DOHH2 (cell line): ENCODE results near the gene RGS9BP.

Experiments used
- H3F3A ChIP-seq: fragments of 200-600 bp; sonication (generic), shearing (Covaris generic); 2 replicates; pipeline ENCODE4 v1.6.0; 2016; ENCODE audit warnings: antibody characterized with exemption, mild to moderate bottlenecking; ENCODE audit not compliant: control insufficient read depth, insufficient read depth
- H3K27ac ChIP-seq: fragments of 200-600 bp; sonication (generic); 2 replicates; pipeline ENCODE4 v1.5.1; 2014; ENCODE audit warnings: low read depth, mild to moderate bottlenecking, low read length, moderate library complexity
- H3K27me3 ChIP-seq: fragments of 200-600 bp; sonication (generic); 2 replicates; pipeline ENCODE4 v1.6.1; 2014; ENCODE audit warnings: mild to moderate bottlenecking, low read length, mixed read lengths; ENCODE audit not compliant: control insufficient read depth
- H3K36me3 ChIP-seq: fragments of 200-600 bp; sonication (generic); 2 replicates; pipeline ENCODE4 v1.6.1; 2014; ENCODE audit warnings: mild to moderate bottlenecking, low read length, moderate library complexity, mixed read lengths; ENCODE audit not compliant: control insufficient read depth
- H3K4me1 ChIP-seq: fragments of 200-600 bp; sonication (generic); 2 replicates; pipeline ENCODE4 v1.6.1; 2014; ENCODE audit warnings: mild to moderate bottlenecking, low read length, mixed read lengths; ENCODE audit not compliant: control insufficient read depth
- H3K4me2 ChIP-seq: fragments of 200-600 bp; sonication (generic); 2 replicates; pipeline ENCODE4 v1.6.0; 2014; ENCODE audit warnings: mild to moderate bottlenecking, low read length, moderate library complexity
- H3K4me3 ChIP-seq: fragments of 200-600 bp; sonication (generic); 2 replicates; pipeline ENCODE4 v1.5.1; 2014; ENCODE audit warnings: mild to moderate bottlenecking, low read length, mixed read lengths
- H3K79me2 ChIP-seq: fragments of 200-600 bp; sonication (generic); 2 replicates; pipeline ENCODE4 v1.6.1; 2014; ENCODE audit warnings: mild to moderate bottlenecking, low read length, mixed read lengths; ENCODE audit not compliant: control insufficient read depth
- H3K9me2 ChIP-seq: fragments of 200-600 bp; sonication (generic); replicated peaks from 2 replicates; pipeline ENCODE4 v1.6.1; 2014; ENCODE audit warnings: mild to moderate bottlenecking, low read length, mixed read lengths; ENCODE audit not compliant: control insufficient read depth
- H3K9me3 ChIP-seq: fragments of 200-600 bp; sonication (generic); 2 replicates; pipeline ENCODE4 v1.6.1; 2014; ENCODE audit warnings: antibody characterized with exemption, low read length, mixed read lengths; ENCODE audit not compliant: control insufficient read depth, insufficient read depth
- H4K20me1 ChIP-seq: fragments of 200-600 bp; sonication (generic); 2 replicates; pipeline ENCODE4 v1.6.0; 2014; ENCODE audit warnings: low read depth, mild to moderate bottlenecking, antibody characterized with exemption, low read length, moderate library complexity; ENCODE audit not compliant: control insufficient read depth, insufficient read depth
- EZH2phosphoT487 ChIP-seq: fragments of 200-600 bp; sonication (generic); IDR thresholded peaks from 2 replicates; pipeline ENCODE4 v1.6.1; 2017; ENCODE audit warnings: borderline replicate concordance, mild to moderate bottlenecking, antibody characterized with exemption, low read length, moderate library complexity, mixed read lengths
- TF ChIP-seq, protein P1 (sequence below): fragments of 200-600 bp; sonication (generic); IDR thresholded peaks from one replicate; pipeline ENCODE4 v1.5.1; 2014; ENCODE audit warnings: antibody characterized with exemption, mild to moderate bottlenecking, low read depth, low read length; ENCODE audit not compliant: poor library complexity, severe bottlenecking

The RGS9BP gene

DNA sequence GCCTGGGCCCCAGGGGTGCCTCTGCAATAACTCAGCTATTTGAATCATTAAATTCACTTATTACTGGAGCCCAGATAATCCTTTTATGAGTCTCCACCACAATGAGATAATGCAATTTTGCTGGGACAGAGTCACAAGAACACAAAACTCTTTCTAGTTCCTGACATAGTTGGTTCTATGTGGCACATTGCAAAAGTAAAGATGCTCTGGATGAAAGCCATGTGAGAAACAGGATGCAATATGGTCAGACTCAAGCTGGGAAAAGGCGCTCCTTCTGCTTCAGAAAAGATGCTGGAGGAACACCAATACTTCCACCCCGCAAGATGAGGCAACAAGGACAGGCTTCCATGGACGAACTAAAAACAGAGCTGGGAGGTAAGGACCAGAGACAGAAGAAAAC lies 6.3 kb upstream of the RGS9BP start:
- Histone ChIP-seq H3K27ac (no peak overlapping the region), H3F3A (no peaks in the 10 kb centered on the region), H3K9me3 (no peaks in the 10 kb centered on the region), H3K4me2 (no peak overlapping the region), H4K20me1 (peaks cover 22% of the 10 kb centered on the region), H3K9me2 (no peaks in the 10 kb centered on the region), H3K27me3 (no peaks in the 10 kb centered on the region), H3K79me2 (peaks cover 88% of the 10 kb centered on the region), H3K4me3 (no peak overlapping the region), H3K36me3 (peaks cover 19% of the 10 kb centered on the region), H3K4me1 (peaks cover 17% of the 10 kb centered on the region)
- TF ChIP-seq EZH2phosphoT487: no peak
- TF ChIP-seq, protein P1, sequence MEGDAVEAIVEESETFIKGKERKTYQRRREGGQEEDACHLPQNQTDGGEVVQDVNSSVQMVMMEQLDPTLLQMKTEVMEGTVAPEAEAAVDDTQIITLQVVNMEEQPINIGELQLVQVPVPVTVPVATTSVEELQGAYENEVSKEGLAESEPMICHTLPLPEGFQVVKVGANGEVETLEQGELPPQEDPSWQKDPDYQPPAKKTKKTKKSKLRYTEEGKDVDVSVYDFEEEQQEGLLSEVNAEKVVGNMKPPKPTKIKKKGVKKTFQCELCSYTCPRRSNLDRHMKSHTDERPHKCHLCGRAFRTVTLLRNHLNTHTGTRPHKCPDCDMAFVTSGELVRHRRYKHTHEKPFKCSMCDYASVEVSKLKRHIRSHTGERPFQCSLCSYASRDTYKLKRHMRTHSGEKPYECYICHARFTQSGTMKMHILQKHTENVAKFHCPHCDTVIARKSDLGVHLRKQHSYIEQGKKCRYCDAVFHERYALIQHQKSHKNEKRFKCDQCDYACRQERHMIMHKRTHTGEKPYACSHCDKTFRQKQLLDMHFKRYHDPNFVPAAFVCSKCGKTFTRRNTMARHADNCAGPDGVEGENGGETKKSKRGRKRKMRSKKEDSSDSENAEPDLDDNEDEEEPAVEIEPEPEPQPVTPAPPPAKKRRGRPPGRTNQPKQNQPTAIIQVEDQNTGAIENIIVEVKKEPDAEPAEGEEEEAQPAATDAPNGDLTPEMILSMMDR: no peak

DNA sequence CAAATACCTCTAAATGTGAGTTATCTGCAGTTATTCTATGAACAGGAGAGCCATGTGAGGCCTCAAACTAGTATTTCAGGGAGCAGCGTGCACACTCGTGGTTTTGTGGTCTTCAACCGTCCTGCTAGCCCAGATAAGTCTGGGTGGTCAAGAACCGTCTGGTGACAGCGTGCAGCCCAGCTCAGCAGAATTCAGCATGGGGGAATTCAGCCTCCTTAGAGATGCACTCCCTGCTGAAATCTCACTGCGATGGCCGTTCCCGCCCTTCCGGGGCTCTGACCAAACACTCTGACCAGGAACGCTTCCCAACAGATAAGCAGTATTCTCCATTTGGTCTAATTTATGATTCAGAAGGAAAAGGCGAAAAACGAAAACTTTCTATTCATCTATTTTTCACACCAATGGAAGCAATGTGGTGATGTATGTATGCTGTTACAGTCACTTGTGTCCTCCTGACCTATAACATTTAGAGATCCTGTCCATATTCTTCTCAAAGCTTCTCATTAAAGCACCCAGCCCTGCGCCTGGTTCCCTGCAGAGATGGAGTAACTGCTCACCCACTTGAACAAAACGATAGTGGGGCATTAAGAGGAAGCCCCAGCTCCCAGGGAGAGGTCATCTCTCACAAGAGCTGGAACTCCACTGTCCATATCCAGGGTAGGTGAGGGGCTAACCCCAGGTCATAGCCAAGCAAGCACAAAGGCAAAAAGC lies 3.6 kb upstream of the RGS9BP start:
- peaks cover 16% of the 10 kb centered on the region; the same call in 1 of the 2 replicates for H3K36me3 ChIP-seq
- no peak overlapping the region for H3K27ac ChIP-seq
- H3K9me3 ChIP-seq: no peaks in the 10 kb centered on the region
- H3K4me1 ChIP-seq: peaks cover 23% of the 10 kb centered on the region
- H3K9me2 ChIP-seq: no peaks in the 10 kb centered on the region
- no peaks in the 10 kb centered on the region for H3F3A ChIP-seq
- no peaks in the 10 kb centered on the region for H3K27me3 ChIP-seq
- H3K79me2 ChIP-seq: peaks cover 76% of the 10 kb centered on the region
- H3K4me3 ChIP-seq: no peak overlapping the region
- peaks cover 22% of the 10 kb centered on the region for H4K20me1 ChIP-seq
- no peak overlapping the region for H3K4me2 ChIP-seq
- TF ChIP-seq, protein P1: no peak
- no peak for TF ChIP-seq EZH2phosphoT487

DNA sequence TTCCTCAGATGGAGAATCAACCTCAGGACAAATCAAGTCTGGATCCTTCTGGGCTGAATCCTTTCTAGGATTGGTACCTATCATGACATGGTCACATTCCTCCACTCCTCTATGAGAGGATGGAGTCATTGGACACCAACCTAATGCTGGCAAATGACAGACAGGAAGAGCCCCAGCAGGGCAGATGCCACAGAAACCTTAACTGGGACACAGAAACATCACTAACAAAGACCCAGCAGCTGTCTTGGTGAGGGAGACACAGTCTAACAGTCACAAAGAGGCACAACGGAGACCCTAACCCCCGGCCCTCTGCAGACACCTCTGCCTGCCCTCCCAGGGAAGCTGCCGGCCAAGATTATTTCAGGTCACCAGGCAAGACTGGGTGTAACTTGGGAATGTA lies 2.8 kb upstream of the RGS9BP start:
- H3K36me3 ChIP-seq: peaks cover 16% of the 10 kb centered on the region; the same call in 1 of the 2 replicates
- no peaks in the 10 kb centered on the region for H3K9me2 ChIP-seq
- H3K4me3 ChIP-seq: no peak overlapping the region
- H3K9me3 ChIP-seq: no peaks in the 10 kb centered on the region
- H3K79me2 ChIP-seq: peaks cover 69% of the 10 kb centered on the region
- no peaks in the 10 kb centered on the region for H3F3A ChIP-seq
- peaks cover 22% of the 10 kb centered on the region for H4K20me1 ChIP-seq
- TF ChIP-seq EZH2phosphoT487: no peak
- TF ChIP-seq, protein P1: no peak
- peaks cover 23% of the 10 kb centered on the region for H3K4me1 ChIP-seq
- H3K27ac ChIP-seq: no peak overlapping the region
- peak overlapping the region; percentile 97; the same call in 1 of the 2 replicates for H3K4me2 ChIP-seq
- no peaks in the 10 kb centered on the region for H3K27me3 ChIP-seq
